NCI-H345 treated with DMSO at 0.1 percent for 48 hours (cell line): ENCODE results near the gene TMEM128.
"Not testable (repeated sequence)": the region's sequence is repeated elsewhere in the genome, so short reads cannot be mapped to it uniquely, and the experiment has no call there.

Experiments
- DNase-seq: peaks from one replicate; lab custom pipeline; 2025; ENCODE audit not compliant: unreplicated experiment; lab: John Stamatoyannopoulos, UW

TMEM128 gene

GRCh38 chr4:4248029-4248884 is at the start of gene TMEM128:
TMEM128 (minus strand) TSS chr4:4248223; CDS start chr4:4248202, 21 bp downstream.
- DNase-seq: peak; percentile 44

DNA sequence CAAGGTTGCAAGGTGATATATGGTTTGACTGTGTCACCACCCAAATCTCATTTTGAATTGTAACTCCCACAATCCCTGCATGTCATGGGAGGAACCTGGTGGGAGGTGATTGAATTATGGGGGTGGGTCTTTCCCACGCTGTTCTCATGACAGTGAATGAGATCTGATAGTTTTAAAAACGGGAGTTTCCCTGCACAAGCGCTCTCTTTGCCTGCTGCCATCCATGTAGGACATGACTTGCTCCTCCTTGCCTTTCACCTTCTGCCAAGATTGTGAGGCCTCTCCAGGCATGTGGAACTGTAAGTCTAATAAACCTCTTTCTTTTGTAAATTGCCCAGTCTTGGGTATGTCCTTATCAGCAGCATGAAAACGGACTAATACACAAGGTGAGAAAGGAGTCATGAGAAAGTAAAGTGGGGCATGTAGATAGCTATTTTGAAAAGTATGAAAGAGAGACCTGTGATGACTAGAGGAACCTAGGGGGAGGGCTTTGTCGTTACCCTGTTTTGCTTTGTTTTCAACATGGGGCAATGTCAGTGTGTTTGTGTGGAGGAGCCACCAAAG is 48.3 kb upstream of the TMEM128 start:
- DNase-seq: no peak

- no peak for DNase-seq
These were observed 45.3 kb upstream of the TMEM128 start for GRCh38 chr4:4293279-4293678.

DNA sequence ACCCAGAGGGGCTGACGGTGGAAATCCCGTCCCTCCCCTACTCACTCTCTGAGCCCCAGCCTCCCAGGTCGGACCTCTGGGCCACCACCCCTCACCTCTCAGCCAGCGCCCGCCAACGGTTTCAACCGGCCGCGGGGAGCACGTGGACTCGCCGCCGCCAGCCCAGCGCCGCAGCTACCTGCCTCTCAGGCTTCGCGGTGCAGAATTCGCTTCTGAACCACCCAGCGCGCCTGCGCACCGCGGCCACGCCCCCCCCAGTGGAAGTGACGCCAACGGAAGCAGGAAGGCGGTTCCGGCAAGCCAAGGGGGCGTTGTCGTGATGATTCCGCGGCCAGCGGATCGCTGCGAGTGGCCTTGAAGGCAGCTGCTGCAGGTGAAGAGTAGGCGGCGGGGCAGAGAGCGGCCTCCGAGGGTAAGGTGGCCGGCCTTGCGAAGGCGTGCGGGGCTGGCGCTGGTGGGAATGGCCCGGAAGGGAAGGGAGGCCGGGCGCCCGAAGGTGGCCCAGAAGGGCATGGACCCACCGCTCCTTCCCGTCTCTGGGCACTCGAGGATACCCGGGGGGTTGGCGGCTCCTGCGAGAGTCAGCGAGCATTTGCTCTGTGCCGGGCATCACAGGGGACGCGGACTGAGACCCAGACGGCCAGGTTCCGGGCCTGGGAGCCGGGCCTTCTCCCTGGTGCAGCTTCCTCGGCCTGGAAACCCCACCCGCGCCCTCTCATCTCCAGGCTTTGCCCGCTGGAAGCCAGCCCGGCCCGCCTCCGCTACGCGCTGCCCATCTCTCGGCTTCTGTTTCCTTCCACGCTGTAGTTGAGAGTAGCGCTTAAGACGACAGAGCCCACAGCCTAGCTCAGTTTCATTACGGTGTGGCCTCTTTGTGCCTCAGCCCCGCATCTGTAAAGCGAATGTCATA is 42.2 kb upstream of the TMEM128 start, which contains the start of the genes LYAR and ZBTB49:
LYAR (minus strand) TSS at position 214 of the 910 bp plus-strand sequence. CDS start 6,412 bp downstream, outside the sequence.
ZBTB49 (plus strand) TSS at position 311 of the 910 bp plus-strand sequence. CDS start 9,695 bp downstream, outside the sequence.
- peak; percentile 39 for DNase-seq

- no peak for DNase-seq
These were observed 41.5 kb upstream of the TMEM128 start for GRCh38 chr4:4289597-4289940.

DNA sequence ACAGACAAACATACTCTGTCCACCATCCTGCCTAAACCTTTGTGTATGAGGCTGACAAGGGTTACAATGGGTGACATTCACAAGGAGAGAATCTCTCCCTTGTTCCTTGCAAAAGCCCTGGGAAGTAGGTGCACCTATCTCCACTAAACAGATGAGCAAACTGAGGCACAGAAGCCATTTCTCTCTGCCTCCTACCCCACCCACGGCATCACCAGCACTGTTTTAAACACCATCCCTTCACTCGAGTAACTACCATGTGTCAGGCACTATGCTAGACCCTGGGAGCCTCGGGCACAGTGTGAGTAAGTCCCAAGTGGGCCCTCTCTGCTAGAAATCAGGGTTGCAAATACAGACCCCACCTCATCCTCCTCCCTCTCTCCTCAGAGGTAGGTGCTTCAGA is 41.0 kb upstream of the TMEM128 start:
- DNase-seq: no peak

DNA sequence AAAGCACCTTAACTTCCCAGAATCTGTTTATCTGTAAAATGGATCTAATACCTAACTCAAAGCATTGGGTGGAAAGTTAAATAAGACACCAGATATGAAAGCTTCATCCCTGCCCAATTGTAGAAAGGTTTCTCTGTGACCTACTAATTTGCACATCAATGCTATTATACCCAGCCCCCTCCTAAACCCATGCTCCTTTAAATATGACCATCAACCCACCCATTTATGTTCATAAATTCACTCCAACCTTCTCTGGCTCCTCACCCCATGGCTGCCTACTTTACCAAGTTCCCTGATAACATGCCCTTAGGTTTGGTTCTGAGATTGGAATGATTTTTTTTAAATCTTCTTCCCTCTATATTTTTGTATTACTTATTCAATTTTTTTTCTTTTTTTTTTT is 40.1 kb upstream of the TMEM128 start:
- no peak for DNase-seq

GRCh38 chr4:4284827-4285618 is 37.0 kb upstream of the TMEM128 start:
- DNase-seq: no peak

- no peak for DNase-seq
These were observed 33.8 kb upstream of the TMEM128 start for GRCh38 chr4:4281787-4282186.

DNA sequence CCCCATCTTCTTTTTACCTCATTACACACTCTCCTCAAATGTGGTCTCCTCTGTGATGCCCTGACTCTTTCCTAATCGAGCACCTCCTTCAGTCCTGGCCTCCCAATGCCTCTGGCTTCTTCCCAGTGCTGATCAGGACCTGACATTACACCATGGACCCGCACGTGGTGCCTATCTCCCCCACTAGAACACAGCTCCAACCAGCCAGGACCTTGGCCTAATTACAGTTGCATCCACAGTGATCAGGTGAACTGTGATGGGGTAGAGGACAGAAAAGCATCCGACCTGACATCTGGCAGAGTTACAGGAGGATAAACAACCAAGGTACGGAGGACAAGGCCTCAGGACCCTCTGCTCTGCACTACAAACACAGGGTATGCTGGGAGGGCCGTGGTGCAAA is 29.5 kb upstream of the TMEM128 start:
- no peak for DNase-seq

GRCh38 chr4:4274226-4274625 is 26.2 kb upstream of the TMEM128 start:
- no peak for DNase-seq

- no peak for DNase-seq
These were observed 23.9 kb upstream of the TMEM128 start for GRCh38 chr4:4271912-4272311.

- DNase-seq: no peak
These were observed 22.5 kb upstream of the TMEM128 start for GRCh38 chr4:4270529-4270928.

DNA sequence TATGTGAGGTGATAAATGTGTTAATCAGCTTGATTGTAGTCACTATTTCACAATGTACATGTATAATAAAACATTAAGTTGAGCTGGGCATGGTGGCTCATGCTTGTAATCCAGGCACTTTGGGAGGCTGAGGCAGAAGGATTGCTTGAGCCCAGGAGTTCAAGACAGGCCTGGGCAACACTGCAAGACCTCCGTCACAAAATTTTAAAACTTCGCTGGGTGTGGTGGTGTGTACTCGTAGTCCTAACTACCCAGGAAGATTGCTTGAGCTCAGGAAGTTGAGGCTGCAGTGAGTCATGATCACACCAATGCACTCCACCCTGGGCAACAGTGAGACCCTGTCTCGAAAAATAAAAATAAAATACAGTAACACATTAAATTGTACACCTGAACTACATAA is 21.8 kb upstream of the TMEM128 start:
- DNase-seq: no peak

GRCh38 chr4:4269331-4269731 is 21.3 kb upstream of the TMEM128 start:
- DNase-seq: no peak

- DNase-seq: no peak
These were observed 20.8 kb upstream of the TMEM128 start for GRCh38 chr4:4268776-4269175.

DNA sequence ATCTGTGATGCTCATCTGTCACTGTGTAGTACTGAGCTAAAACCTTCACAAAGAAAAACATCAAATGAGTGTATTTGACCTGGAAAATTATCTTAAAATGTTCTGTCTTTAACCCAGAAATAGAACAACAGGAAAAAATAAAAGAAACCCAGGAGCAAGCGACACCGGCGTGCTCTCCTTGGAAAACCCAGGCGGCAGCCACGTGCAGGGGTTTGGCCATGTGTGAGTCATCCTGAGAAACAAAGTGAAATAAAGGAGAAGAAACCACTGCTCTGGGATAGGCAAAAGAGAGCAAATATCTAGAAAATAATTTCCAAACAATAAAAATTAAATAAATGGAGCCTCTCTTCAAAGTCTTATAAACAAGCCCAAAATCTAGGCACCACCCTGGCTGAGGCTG is 20.0 kb upstream of the TMEM128 start:
- no peak for DNase-seq

DNA sequence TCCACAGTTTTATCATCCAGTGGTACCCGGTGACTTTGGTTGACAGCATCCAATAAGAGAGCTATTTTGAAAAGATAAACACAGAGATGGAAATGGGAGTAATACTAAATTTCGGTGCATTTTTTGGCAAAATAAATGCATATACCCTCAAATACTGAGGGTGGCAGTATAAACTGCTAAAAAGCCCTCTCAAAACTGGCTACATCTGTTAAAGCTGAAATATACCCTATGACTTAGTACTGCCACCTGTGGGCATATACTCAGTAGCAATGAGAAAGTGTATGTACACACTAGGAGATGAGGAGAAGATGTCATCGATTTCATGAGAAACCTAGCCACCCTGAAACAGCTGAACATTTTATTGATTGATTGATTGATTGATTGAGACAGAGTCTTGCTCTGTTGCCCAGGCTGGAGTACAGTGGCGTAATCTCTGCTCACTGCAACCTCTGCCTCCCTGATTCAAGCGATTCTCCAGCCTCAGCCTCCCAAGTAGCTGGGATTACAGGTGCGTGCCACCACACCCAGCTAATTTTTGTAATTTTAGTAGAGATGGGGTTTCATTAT is 12.2 kb upstream of the TMEM128 start:
- no peak for DNase-seq

- no peak for DNase-seq
These were observed 11.6 kb upstream of the TMEM128 start for GRCh38 chr4:4259484-4260100.

DNA sequence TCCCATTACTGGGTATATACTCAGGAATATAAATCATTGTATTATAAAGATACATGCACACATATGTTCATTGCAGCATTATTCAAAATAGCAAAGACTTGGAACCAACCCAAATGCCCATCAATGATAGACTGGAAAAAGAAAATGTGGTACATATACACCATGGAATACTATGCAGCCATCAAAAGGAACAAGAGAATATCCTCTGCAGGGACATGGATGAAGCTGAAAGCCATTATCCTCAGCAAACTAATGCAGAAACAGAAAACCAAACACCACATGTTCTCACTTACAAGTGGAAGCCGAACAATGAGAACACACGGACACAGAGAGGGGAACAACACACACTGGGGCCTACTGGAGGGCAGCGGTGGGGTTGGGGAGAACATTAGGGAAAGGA is 9.7 kb upstream of the TMEM128 start:
- DNase-seq: not testable (repeated sequence)
